ENCODE results near the gene RUBCN. TPM values are rescaled to one million over a fixed set of nuclear protein-coding genes. Genes with fewer than 3 reads are reported as not detected.
A peak's percentile ranks its signal among the peaks of the same experiment; 100 is the strongest.
"Not testable (repeated sequence)": the region's sequence is repeated elsewhere in the genome, so short reads cannot be mapped to it uniquely, and the experiment has no call there.

Gene RUBCN
- total RNA-seq, 2 experiments from 2014 or later = 27.3 to 27.7 TPM

DNA sequence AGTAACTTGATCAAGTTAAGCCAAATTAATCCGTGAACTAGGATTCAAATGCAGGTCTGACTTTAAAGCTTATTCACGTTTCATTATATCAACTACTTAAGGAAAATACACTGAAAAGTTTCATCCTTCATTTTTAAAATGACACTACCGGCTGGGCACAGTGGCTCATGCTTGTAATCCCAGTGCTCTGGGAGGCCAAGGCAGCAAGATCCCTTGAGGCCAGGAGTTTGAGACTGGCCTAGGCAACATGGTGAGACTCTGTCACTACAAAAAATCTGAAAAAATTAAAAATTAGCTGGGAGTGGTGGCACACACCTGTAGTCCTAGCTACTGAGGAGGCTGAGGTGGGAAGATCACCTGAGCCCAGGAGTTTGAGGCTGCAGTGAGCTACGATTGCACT is 3.7 kb downstream of the RUBCN start:
- H3K4me3 Mint-ChIP-seq = no peak overlapping the region
- POLR2A ChIA-PET = interaction anchor here (1.2 kb wide), 1 partner anchor 21 kb away, joined by 4 read pairs; no protein-coding TSS in a partner anchor
- no peaks in the 10 kb centered on the region for H3K9me3 Mint-ChIP-seq
- DNase-seq = no peak
- no peak overlapping the region for H3K27ac Mint-ChIP-seq
- peaks cover 50% of the 10 kb centered on the region for H3K4me1 Mint-ChIP-seq (ENCODE audit: low read depth)
- CTCF ChIA-PET = interaction anchor here (1.0 kb wide), 2 partner anchors 8 to 16 kb away, joined by 3 read pairs; no protein-coding TSS in a partner anchor
- intact Hi-C loops (cut with micrococcal nuclease) = no loop called here
- peaks cover 15% of the 10 kb centered on the region for H3K36me3 Mint-ChIP-seq (ENCODE audit: low read depth)
- ATAC-seq = no peak
- no peaks in the 10 kb centered on the region for H3K27me3 Mint-ChIP-seq
- TF ChIP-seq, protein P1, sequence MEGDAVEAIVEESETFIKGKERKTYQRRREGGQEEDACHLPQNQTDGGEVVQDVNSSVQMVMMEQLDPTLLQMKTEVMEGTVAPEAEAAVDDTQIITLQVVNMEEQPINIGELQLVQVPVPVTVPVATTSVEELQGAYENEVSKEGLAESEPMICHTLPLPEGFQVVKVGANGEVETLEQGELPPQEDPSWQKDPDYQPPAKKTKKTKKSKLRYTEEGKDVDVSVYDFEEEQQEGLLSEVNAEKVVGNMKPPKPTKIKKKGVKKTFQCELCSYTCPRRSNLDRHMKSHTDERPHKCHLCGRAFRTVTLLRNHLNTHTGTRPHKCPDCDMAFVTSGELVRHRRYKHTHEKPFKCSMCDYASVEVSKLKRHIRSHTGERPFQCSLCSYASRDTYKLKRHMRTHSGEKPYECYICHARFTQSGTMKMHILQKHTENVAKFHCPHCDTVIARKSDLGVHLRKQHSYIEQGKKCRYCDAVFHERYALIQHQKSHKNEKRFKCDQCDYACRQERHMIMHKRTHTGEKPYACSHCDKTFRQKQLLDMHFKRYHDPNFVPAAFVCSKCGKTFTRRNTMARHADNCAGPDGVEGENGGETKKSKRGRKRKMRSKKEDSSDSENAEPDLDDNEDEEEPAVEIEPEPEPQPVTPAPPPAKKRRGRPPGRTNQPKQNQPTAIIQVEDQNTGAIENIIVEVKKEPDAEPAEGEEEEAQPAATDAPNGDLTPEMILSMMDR (IDR thresholded peaks at IDR 0.05) = no peak

DNA sequence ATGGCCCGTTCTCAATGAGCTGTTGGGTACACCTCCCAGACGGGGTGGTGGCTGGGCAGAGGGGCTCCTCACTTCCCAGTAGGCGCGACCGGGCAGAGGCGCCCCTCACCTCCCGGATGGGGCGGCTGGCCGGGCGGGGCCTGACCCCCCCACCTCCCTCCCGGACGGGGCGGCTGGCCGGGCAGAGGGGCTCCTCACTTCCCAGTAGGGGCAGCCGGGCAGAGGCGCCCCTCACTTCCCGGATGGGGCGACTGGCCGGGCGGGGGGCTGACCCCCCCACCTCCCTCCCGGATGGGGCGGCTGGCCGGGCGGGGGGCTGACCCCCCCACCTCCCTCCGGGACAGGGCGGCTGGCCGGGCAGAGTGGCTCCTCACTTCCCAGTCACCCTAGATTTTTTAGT is 5.2 kb downstream of the RUBCN start:
- ATAC-seq; H3K4me3 Mint-ChIP-seq; intact Hi-C loops (cut with micrococcal nuclease); DNase-seq; H3K9me3 Mint-ChIP-seq; H3K27me3 Mint-ChIP-seq; POLR2A ChIA-PET; H3K27ac Mint-ChIP-seq; CTCF ChIA-PET: not testable (repeated sequence)
- H3K4me1 Mint-ChIP-seq (ENCODE audit: low read depth) = peaks cover 43% of the 10 kb centered on the region
- H3K36me3 Mint-ChIP-seq (ENCODE audit: low read depth) = peaks cover 15% of the 10 kb centered on the region

DNA sequence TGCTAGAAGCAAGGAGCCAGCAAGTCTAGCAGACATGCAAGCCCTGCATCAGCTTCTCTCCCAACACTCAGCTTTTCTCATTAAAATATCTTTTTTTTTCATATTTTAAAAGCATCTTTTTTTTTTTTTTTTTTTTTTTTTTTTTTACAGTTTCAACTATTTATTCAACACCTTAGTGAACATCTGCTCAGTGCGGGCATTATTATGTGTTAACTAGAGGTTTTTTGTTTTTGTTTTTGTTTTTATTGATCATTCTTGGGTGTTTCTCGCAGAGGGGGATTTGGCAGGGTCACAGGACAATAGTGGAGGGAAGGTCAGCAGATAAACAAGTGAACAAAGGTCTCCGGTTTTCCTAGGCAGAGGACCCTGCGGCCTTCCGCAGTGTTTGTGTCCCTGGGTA is 5.9 kb downstream of the RUBCN start:
- POLR2A ChIA-PET; H3K27ac Mint-ChIP-seq; ATAC-seq; CTCF ChIA-PET; H3K9me3 Mint-ChIP-seq; H3K4me3 Mint-ChIP-seq; DNase-seq; H3K27me3 Mint-ChIP-seq; intact Hi-C loops (cut with micrococcal nuclease): not testable (repeated sequence)
- Mint-ChIP-seq H3K36me3 (ENCODE audit: low read depth) (peaks cover 11% of the 10 kb centered on the region), H3K4me1 (ENCODE audit: low read depth) (peaks cover 39% of the 10 kb centered on the region)

- H3K9me3 Mint-ChIP-seq = no peaks in the 10 kb centered on the region
- peaks cover 37% of the 10 kb centered on the region for H3K4me1 Mint-ChIP-seq (ENCODE audit: low read depth)
- TF ChIP-seq, protein P1 (IDR thresholded peaks at IDR 0.05) = no peak
- no peaks in the 10 kb centered on the region for H3K27me3 Mint-ChIP-seq
- H3K36me3 Mint-ChIP-seq (ENCODE audit: low read depth) = peaks cover 10% of the 10 kb centered on the region
- intact Hi-C loops (cut with micrococcal nuclease) = no loop called here
- DNase-seq = no peak
- no peak overlapping the region for H3K27ac Mint-ChIP-seq
- ChIA-PET POLR2A (interaction anchor here (0.6 kb wide), 2 partner anchors 61 to 177 kb away, joined by 3 to 5 read pairs; no protein-coding TSS in a partner anchor), CTCF (no interaction called here)
- ATAC-seq = peak; percentile 39
- no peak overlapping the region for H3K4me3 Mint-ChIP-seq
These were observed 6.5 kb downstream of the RUBCN start for GRCh38 chr3:197730200-197730599.

- CTCF ChIA-PET = no interaction called here
- TF ChIP-seq, protein P1 (IDR thresholded peaks at IDR 0.05) = no peak
- Mint-ChIP-seq H3K27me3 (no peaks in the 10 kb centered on the region), H3K4me3 (no peak overlapping the region), H3K36me3 (ENCODE audit: low read depth) (peaks cover 9% of the 10 kb centered on the region), H3K4me1 (ENCODE audit: low read depth) (peaks cover 26% of the 10 kb centered on the region), H3K9me3 (peaks cover 2% of the 10 kb centered on the region), H3K27ac (no peak overlapping the region)
- DNase-seq (no peak), ATAC-seq (no peak)
- intact Hi-C loops (cut with micrococcal nuclease) = no loop called here
- POLR2A ChIA-PET = no interaction called here
These were observed 8.2 kb downstream of the RUBCN start for GRCh38 chr3:197728487-197728886.

DNA sequence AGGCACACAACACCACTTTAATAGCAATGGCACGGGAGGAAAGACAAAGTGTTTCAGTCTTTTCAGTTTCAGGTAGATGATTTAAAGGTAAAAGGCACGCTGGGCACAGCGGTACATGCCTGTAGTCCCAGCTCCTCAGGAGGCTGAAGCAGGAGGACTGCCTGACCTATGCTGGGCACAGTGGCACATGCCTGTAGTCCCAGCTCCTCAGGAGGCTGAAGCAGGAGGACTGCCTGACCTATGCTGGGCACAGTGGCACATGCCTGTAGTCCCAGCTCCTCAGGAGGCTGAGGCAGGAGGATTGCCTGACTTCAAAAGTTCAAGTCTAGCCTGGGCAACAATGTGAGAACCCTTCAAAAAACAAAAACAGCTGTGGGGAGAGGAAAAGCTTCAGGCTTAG is 8.8 kb downstream of the RUBCN start:
- H3K4me3 Mint-ChIP-seq; H3K9me3 Mint-ChIP-seq; CTCF ChIA-PET; DNase-seq; POLR2A ChIA-PET; intact Hi-C loops (cut with micrococcal nuclease); H3K27ac Mint-ChIP-seq; H3K27me3 Mint-ChIP-seq; ATAC-seq; H3K36me3 Mint-ChIP-seq (ENCODE audit: low read depth): not testable (repeated sequence)
- peaks cover 23% of the 10 kb centered on the region for H3K4me1 Mint-ChIP-seq (ENCODE audit: low read depth)

All from activated CD8-positive, alpha-beta T cell treated with anti-CD3 and anti-CD28 coated beads for 36 hours (primary cell).